ENCODE measurements around the gene AUP1.

AUP1 gene

GRCh38 chr2:74556831-74557370, 27.4 kb upstream of the AUP1 start:
- DNase-seq, result no peak

GRCh38 chr2:74556159-74556558, 26.7 kb upstream of the AUP1 start:
- no peak for DNase-seq

- DNase-seq, result no peak
Measured at GRCh38 chr2:74555610-74556103, 26.2 kb upstream of the AUP1 start.

GRCh38 chr2:74554820-74555531, 25.5 kb upstream of the AUP1 start:
- peak; percentile 19 for DNase-seq

GRCh38 chr2:74553892-74554819, 24.6 kb upstream of the AUP1 start, which contains the start of the genes DOK1 and LOXL3:
TSS of gene DOK1 (plus strand) at chr2:74554720. CDS start at chr2:74554755, 35 bp downstream.
TSS of gene LOXL3 (minus strand) at chr2:74553942. CDS start at chr2:74552634, 1,308 bp downstream.
- DNase-seq, result peak; percentile 92

- DNase-seq, result no peak
Measured at GRCh38 chr2:74552914-74553811, 23.7 kb upstream of the AUP1 start.

- no peak for DNase-seq
Measured at GRCh38 chr2:74551942-74552913, 22.7 kb upstream of the AUP1 start.

GRCh38 chr2:74551530-74551929, 22.0 kb upstream of the AUP1 start:
- no peak for DNase-seq

- no peak for DNase-seq
Measured at GRCh38 chr2:74550231-74550630, 20.7 kb upstream of the AUP1 start.

- DNase-seq, result peak; percentile 51
Measured at GRCh38 chr2:74548900-74549826, 19.7 kb upstream of the AUP1 start.

GRCh38 chr2:74548285-74548899, 18.9 kb upstream of the AUP1 start:
- DNase-seq, result no peak

GRCh38 chr2:74546004-74546403, 16.5 kb upstream of the AUP1 start:
- no peak for DNase-seq

GRCh38 chr2:74544634-74545033, 15.1 kb upstream of the AUP1 start:
- DNase-seq, result no peak

GRCh38 chr2:74542978-74543377, 13.5 kb upstream of the AUP1 start:
- DNase-seq, result no peak

GRCh38 chr2:74540291-74540690, 10.8 kb upstream of the AUP1 start:
- DNase-seq, result no peak

- DNase-seq, result no peak
Measured at GRCh38 chr2:74538881-74539339, 9.4 kb upstream of the AUP1 start.

- no peak for DNase-seq
Measured at GRCh38 chr2:74537140-74537539, 7.6 kb upstream of the AUP1 start.

GRCh38 chr2:74536166-74536950, 6.9 kb upstream of the AUP1 start:
- DNase-seq, result no peak

Measured in fibroblast of skin of right quadriceps (primary cell).